ENCODE data around the gene KCNAB1. TPM values are rescaled to one million over a fixed set of nuclear protein-coding genes. Genes with fewer than 3 reads are reported as not detected.
"Not testable (repeated sequence)": the region's sequence is repeated elsewhere in the genome, so short reads cannot be mapped to it uniquely, and the experiment has no call there.

Gene KCNAB1
- total RNA-seq, 2 experiments from 2014 or later, result not detected

GRCh38 chr3:156563900-156564682 lies 443.7 kb downstream of the KCNAB1 start:
- H3K79me2 ChIP-seq (ENCODE audit: insufficient read depth, low read depth, low read length), result no peaks in the 10 kb centered on the region
- H3K36me3 ChIP-seq (ENCODE audit: insufficient read depth, low read length), result no peaks in the 10 kb centered on the region
- no peaks in the 10 kb centered on the region for H4K20me1 ChIP-seq (ENCODE audit: insufficient read depth, low read length)
- ChIA-PET CTCF (ENCODE audit: unreplicated experiment) (interaction anchor here (0.6 kb wide), 1 partner anchor 23 kb away, joined by 3 read pairs; no protein-coding TSS in a partner anchor), POLR2A (interaction anchor here (0.7 to 2.3 kb wide), 3 partner anchors 9 to 585 kb away, joined by 4 to 23 read pairs (median 4); partner anchors contain the start of gene SSR3)
- no peaks in the 10 kb centered on the region for H3K4me1 ChIP-seq (ENCODE audit: insufficient read depth, low read length, poor library complexity, severe bottlenecking)
- intact Hi-C loops (cut with micrococcal nuclease; ENCODE audit: unreplicated experiment), result no loop called here
- H2AFZ ChIP-seq (ENCODE audit: low read length), result no peak overlapping the region
- H3K4me2 ChIP-seq (ENCODE audit: low read length), result no peak overlapping the region
- peaks cover 9% of the 10 kb centered on the region; the same call in 1 of the 2 replicates for H3K9me3 ChIP-seq (ENCODE audit: low read length)
- no peaks in the 10 kb centered on the region for H3K9me2 ChIP-seq (ENCODE audit: insufficient read depth, low read length)
- no TSS peak for BruUV-seq (replicated peaks)
- no peak overlapping the region for H3K4me3 ChIP-seq (ENCODE audit: low read depth, low read length, poor library complexity, severe bottlenecking)
- H3K27ac ChIP-seq (ENCODE audit: low read depth, low read length, poor library complexity, severe bottlenecking), result no peak overlapping the region
- TF ChIP-seq CTCF (conservative IDR thresholded peaks at IDR 0.05; ENCODE audit: low read length) (no peak), EZH2phosphoT487 (IDR thresholded peaks at IDR 0.05; ENCODE audit: borderline replicate concordance, low read depth, low read length) (no peak)
- DNase-seq (ENCODE audit: low spot score), result no peak

GRCh38 chr3:156569016-156569415 lies 448.6 kb downstream of the KCNAB1 start:
- H3K79me2 ChIP-seq (ENCODE audit: insufficient read depth, low read depth, low read length); H3K4me1 ChIP-seq (ENCODE audit: insufficient read depth, low read length, poor library complexity, severe bottlenecking); H4K20me1 ChIP-seq (ENCODE audit: insufficient read depth, low read length); H3K4me2 ChIP-seq (ENCODE audit: low read length); H3K27ac ChIP-seq (ENCODE audit: low read depth, low read length, poor library complexity, severe bottlenecking); H3K36me3 ChIP-seq (ENCODE audit: insufficient read depth, low read length); H3K9me3 ChIP-seq (ENCODE audit: low read length); H3K4me3 ChIP-seq (ENCODE audit: low read depth, low read length, poor library complexity, severe bottlenecking); BruUV-seq (replicated peaks); CTCF ChIA-PET (ENCODE audit: unreplicated experiment); H3K9me2 ChIP-seq (ENCODE audit: insufficient read depth, low read length); intact Hi-C loops (cut with micrococcal nuclease; ENCODE audit: unreplicated experiment); DNase-seq (ENCODE audit: low spot score): not testable (repeated sequence)
- peak overlapping the region; percentile 51 for H2AFZ ChIP-seq (ENCODE audit: low read length)
- POLR2A ChIA-PET, result interaction anchor here (0.6 to 2.2 kb wide), 4 partner anchors 13 to 106 kb away, joined by 3 to 6 read pairs (median 4); partner anchors contain the start of gene SSR3

- H3K9me3 ChIP-seq (ENCODE audit: low read length); H3K79me2 ChIP-seq (ENCODE audit: insufficient read depth, low read depth, low read length); BruUV-seq (replicated peaks); intact Hi-C loops (cut with micrococcal nuclease; ENCODE audit: unreplicated experiment); H3K27ac ChIP-seq (ENCODE audit: low read depth, low read length, poor library complexity, severe bottlenecking); H3K4me1 ChIP-seq (ENCODE audit: insufficient read depth, low read length, poor library complexity, severe bottlenecking); CTCF ChIA-PET (ENCODE audit: unreplicated experiment); H3K9me2 ChIP-seq (ENCODE audit: insufficient read depth, low read length); H3K4me3 ChIP-seq (ENCODE audit: low read depth, low read length, poor library complexity, severe bottlenecking); H4K20me1 ChIP-seq (ENCODE audit: insufficient read depth, low read length); H3K36me3 ChIP-seq (ENCODE audit: insufficient read depth, low read length): not testable (repeated sequence)
- peak overlapping the region; percentile 51; the same call in 1 of the 2 replicates for H2AFZ ChIP-seq (ENCODE audit: low read length)
- peak; percentile 5 for DNase-seq (ENCODE audit: low spot score)
- peak overlapping the region; percentile 31; the same call in 1 of the 2 replicates for H3K4me2 ChIP-seq (ENCODE audit: low read length)
- POLR2A ChIA-PET, result interaction anchor here (0.7 to 2.2 kb wide), 7 partner anchors 8 to 117 kb away, joined by 3 to 6 read pairs (median 4); partner anchors contain the start of gene SSR3
Measured at GRCh38 chr3:156569881-156570280, 449.5 kb downstream of the KCNAB1 start.

Data from OCI-LY7 (cell line).